Adrenal gland (tissue), 5 donors: ENCODE results near the gene ADCY1.

Source experiments
- CTCF ChIP-seq, 6 experiments: fragments of 450-650 bp in 4 of 6; fragments of 200-600 bp in 2 of 6; sonication (generic) in 1 of 6; IDR thresholded peaks; 1 replicate in 5 of 6; 2 replicates in 1 of 6; pipeline versions ENCODE4 v1.5.1 to v1.8.0; 2016 to 2021; ENCODE audit warnings: antibody characterized with exemption in 6 of 6, mild to moderate bottlenecking in 2 of 6, moderate library complexity in 1 of 6
- POLR2A ChIP-seq, 2 donors: fragments of 450-650 bp; IDR thresholded peaks; one replicate each; pipeline ENCODE4 v1.6.1; 2017; ENCODE audit warnings: antibody characterized with exemption in 2 of 2, mild to moderate bottlenecking in 2 of 2, moderate library complexity in 1 of 2
- donor health status: DM: no; HTN: no; CAD: no.

- no peak for TF ChIP-seq POLR2A (IDR thresholded peaks at IDR 0.05)
- TF ChIP-seq CTCF (IDR thresholded peaks at IDR 0.05) = no peak
Measured at GRCh38 chr7:45597286-45597984, 23.3 kb downstream of the ADCY1 start.
